ENCODE results near the gene FBXW8. TPM values are rescaled to one million over a fixed set of nuclear protein-coding genes. Genes with fewer than 3 reads are reported as not detected.
A peak's percentile ranks its signal among the peaks of the same experiment; 100 is the strongest.

The FBXW8 gene
- total RNA-seq, 1 experiment from 2014 or later, result 15.3 TPM

DNA sequence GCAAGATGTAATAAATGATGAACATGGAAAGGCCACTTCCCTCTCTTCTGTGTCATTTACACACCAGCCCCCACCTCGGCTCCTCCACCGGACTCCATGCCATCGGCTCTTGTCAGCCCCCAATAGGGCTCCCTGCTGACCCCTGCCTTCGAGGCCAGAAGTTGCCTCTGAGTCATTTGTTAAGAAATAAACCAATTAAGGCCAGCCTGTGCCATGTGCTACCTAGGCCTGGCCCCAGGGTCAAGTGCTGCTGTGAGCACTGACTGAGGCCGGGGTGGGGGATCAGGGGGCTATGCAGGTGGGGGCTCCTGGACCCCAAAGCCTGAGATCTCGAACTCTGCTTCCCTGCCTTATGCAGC, 135.2 kb downstream of the FBXW8 start:
- DNase-seq, result no peak
- H2BK120ac ChIP-seq (ENCODE audit: low read depth, low read length, poor library complexity, severe bottlenecking), result no peak overlapping the region
- H3K27ac ChIP-seq (ENCODE audit: insufficient read length, low read depth, low read length), result no peak overlapping the region
- H3K4me2 ChIP-seq (ENCODE audit: insufficient read depth, insufficient read length, low read length), result no peak overlapping the region
- H3T11ph ChIP-seq (ENCODE audit: low read length), result no peak overlapping the region
- H3K27me3 ChIP-seq (ENCODE audit: insufficient read depth, low read length), result no peaks in the 10 kb centered on the region
- H3K4me1 ChIP-seq (ENCODE audit: insufficient read depth, low read length), result peaks cover 7% of the 10 kb centered on the region; the same call in 1 of the 2 replicates
- no peak overlapping the region for H2BK15ac ChIP-seq (ENCODE audit: low read depth, low read length)
- H4K20me1 ChIP-seq (ENCODE audit: control insufficient read depth, insufficient read depth, insufficient read length), result no peaks in the 10 kb centered on the region
- Mint-ChIP-seq H3K27ac (peak overlapping the region; percentile 35 to 80 (median 61); a peak in 2 of 7 replicates), H3K36me3 (ENCODE audit: insufficient read depth in 1 of 3, low read depth in 3 of 3) (no peaks in the 10 kb centered on the region; a peak in 1 of 7 replicates), H3K9me3 (no peaks in the 10 kb centered on the region), H3K4me3 (no peak overlapping the region), H3K27me3 (ENCODE audit: low read depth) (no peaks in the 10 kb centered on the region; the same call in none of the 2 replicates), H3K4me1 (peaks cover 27 to 42% of the 10 kb centered on the region in 2 experiments)
- no CpG with 5 or more reads among the region's 6 CpGs for WGBS (ENCODE audit: extremely low coverage, insufficient read length, low lambda C conversion rate)
- H3K79me1 ChIP-seq (ENCODE audit: insufficient read depth, low read depth, low read length, poor library complexity, severe bottlenecking), result no peaks in the 10 kb centered on the region
- H3K9me3 ChIP-seq (ENCODE audit: control insufficient read depth, low read depth, low read length), result no peaks in the 10 kb centered on the region
- H4K5ac ChIP-seq (ENCODE audit: insufficient read length, low read depth, low read length), result no peak overlapping the region
- peaks cover 3% of the 10 kb centered on the region for H3K23me2 ChIP-seq (ENCODE audit: insufficient read length, low read depth, low read length, poor library complexity, severe bottlenecking)
- no peak overlapping the region for H2BK20ac ChIP-seq (ENCODE audit: low read depth, low read length, poor library complexity, severe bottlenecking)
- no peak overlapping the region for H3K9ac ChIP-seq (ENCODE audit: extremely low read depth, insufficient read length, low read length)
- H3K18ac ChIP-seq (ENCODE audit: insufficient read length, low read depth, low read length), result no peak overlapping the region
- no peak overlapping the region for H3K4ac ChIP-seq (ENCODE audit: low read depth, low read length)
- TF ChIP-seq, protein P1, sequence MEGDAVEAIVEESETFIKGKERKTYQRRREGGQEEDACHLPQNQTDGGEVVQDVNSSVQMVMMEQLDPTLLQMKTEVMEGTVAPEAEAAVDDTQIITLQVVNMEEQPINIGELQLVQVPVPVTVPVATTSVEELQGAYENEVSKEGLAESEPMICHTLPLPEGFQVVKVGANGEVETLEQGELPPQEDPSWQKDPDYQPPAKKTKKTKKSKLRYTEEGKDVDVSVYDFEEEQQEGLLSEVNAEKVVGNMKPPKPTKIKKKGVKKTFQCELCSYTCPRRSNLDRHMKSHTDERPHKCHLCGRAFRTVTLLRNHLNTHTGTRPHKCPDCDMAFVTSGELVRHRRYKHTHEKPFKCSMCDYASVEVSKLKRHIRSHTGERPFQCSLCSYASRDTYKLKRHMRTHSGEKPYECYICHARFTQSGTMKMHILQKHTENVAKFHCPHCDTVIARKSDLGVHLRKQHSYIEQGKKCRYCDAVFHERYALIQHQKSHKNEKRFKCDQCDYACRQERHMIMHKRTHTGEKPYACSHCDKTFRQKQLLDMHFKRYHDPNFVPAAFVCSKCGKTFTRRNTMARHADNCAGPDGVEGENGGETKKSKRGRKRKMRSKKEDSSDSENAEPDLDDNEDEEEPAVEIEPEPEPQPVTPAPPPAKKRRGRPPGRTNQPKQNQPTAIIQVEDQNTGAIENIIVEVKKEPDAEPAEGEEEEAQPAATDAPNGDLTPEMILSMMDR (conservative IDR thresholded peaks at IDR 0.05), result peak; percentile 43; the same call in 2 of the 3 replicates
- no peak overlapping the region for H3K56ac ChIP-seq (ENCODE audit: insufficient read length, low read depth, low read length)
- no peak overlapping the region for H2AFZ ChIP-seq (ENCODE audit: low read length)
- no peak overlapping the region for H3K23ac ChIP-seq (ENCODE audit: insufficient read length, low read depth, low read length)
- no peak overlapping the region for H2AK5ac ChIP-seq (ENCODE audit: insufficient read length, low read length)
- no peak overlapping the region for H4K91ac ChIP-seq (ENCODE audit: insufficient read length, low read depth, low read length)
- no peak overlapping the region for H2BK5ac ChIP-seq (ENCODE audit: insufficient read length, low read length)
- H3K14ac ChIP-seq (ENCODE audit: insufficient read depth, low read length), result no peak overlapping the region
- H4K8ac ChIP-seq (replicated peaks; ENCODE audit: insufficient read length, low read depth, low read length), result no peak overlapping the region
- H3K79me2 ChIP-seq (ENCODE audit: insufficient read depth, low read length), result no peaks in the 10 kb centered on the region
- no peak overlapping the region for H2BK12ac ChIP-seq (ENCODE audit: insufficient read length, low read depth, low read length)
